Activated CD4-positive, alpha-beta T cell treated with anti-CD3 and anti-CD28 coated beads, Interleukin-2, amount 10 ng/mL, durations not matched to agents 24 days and 14 days (primary cell): Measurements from ENCODE around the gene ELOA. TPM values are rescaled to one million over a fixed set of nuclear protein-coding genes. Genes with fewer than 3 reads are reported as not detected.

Experiments used
- DNase-seq: peaks from one replicate; pipeline ENCODE4 v3.0.0; 2022
- H3K27ac Mint-ChIP-seq: one replicate; pipeline ENCODE4 v1.8.0; 2022; ENCODE audit warnings: mild to moderate bottlenecking, mixed read lengths
- H3K27me3 Mint-ChIP-seq: one replicate; pipeline ENCODE4 v1.8.0; 2022; ENCODE audit warnings: mixed read lengths
- H3K36me3 Mint-ChIP-seq: one replicate; pipeline ENCODE4 v1.8.0; 2022; ENCODE audit warnings: low read depth, mild to moderate bottlenecking, mixed read lengths
- H3K4me1 Mint-ChIP-seq: one replicate; pipeline ENCODE4 v1.8.0; 2021; ENCODE audit warnings: mixed read lengths
- H3K4me3 Mint-ChIP-seq: one replicate; pipeline ENCODE4 v1.8.0; 2022; ENCODE audit warnings: mild to moderate bottlenecking, moderate library complexity, mixed read lengths
- H3K9me3 Mint-ChIP-seq: one replicate; pipeline ENCODE4 v1.8.0; 2021; ENCODE audit warnings: mixed read lengths
- intact Hi-C: fragments of 100-400 bp; cut with micrococcal nuclease; formaldehyde crosslinking; loops from one replicate; pipeline ENCODE4 v1.15.1; 2023
- total RNA-seq: library from RNA; stranded (reverse); gene quantifications from 2 replicates; pipeline ENCODE4 v1.2.3, GENCODE V29; 2022

Gene ELOA
- total RNA-seq, 1 donor from 2014 or later = 54.3 TPM

DNA sequence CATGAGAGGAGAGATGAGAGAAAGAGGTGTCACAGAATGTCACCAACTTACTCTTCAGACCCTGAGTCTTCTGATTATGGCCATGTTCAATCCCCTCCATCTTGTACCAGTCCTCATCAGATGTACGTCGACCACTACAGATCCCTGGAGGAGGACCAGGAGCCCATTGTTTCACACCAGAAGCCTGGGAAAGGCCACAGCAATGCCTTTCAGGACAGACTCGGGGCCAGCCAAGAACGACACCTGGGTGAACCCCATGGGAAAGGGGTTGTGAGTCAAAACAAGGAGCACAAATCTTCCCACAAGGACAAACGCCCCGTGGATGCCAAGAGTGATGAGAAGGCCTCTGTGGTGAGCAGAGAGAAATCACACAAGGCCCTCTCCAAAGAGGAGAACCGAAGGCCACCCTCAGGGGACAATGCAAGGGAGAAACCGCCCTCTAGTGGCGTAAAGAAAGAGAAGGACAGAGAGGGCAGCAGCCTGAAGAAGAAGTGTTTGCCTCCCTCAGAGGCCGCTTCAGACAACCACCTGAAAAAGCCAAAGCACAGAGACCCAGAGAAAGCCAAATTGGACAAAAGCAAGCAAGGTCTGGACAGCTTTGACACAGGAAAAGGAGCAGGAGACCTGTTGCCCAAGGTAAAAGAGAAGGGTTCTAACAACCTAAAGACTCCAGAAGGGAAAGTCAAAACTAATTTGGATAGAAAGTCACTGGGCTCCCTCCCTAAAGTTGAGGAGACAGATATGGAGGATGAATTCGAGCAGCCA, 8.0 kb downstream of the ELOA start:
- Mint-ChIP-seq H3K27me3 (no peaks in the 10 kb centered on the region), H3K4me3 (no peak overlapping the region), H3K4me1 (peaks cover 25% of the 10 kb centered on the region), H3K27ac (peak overlapping the region; percentile 32), H3K36me3 (peaks cover 59% of the 10 kb centered on the region), H3K9me3 (no peaks in the 10 kb centered on the region)
- peak; percentile 79 for DNase-seq
- intact Hi-C loops = loop anchor here (1.0 kb wide), 1 partner anchor 60 kb away; the partner anchor contains the start of gene RPL11

DNA sequence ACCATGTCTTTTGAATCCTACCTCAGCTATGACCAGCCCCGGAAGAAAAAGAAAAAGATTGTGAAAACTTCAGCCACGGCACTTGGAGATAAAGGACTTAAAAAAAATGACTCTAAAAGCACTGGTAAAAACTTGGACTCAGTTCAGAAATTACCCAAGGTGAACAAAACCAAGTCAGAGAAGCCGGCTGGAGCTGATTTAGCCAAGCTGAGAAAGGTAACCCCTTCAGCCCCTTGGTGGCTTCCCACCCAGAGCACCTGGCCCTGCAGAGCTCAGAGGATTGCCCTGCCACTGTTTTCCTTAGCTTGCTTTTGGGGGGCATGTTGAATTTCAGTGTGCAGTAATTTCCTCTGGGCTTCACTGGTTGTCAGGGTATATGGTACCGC, 8.5 kb downstream of the ELOA start:
- H3K27me3 Mint-ChIP-seq = no peaks in the 10 kb centered on the region
- intact Hi-C loops = loop anchor here (1.0 kb wide), 1 partner anchor 61 kb away; the partner anchor contains the start of gene RPL11
- H3K36me3 Mint-ChIP-seq = peaks cover 61% of the 10 kb centered on the region
- H3K4me1 Mint-ChIP-seq = peaks cover 21% of the 10 kb centered on the region
- DNase-seq = no peak
- H3K27ac Mint-ChIP-seq = peak overlapping the region; percentile 32
- no peaks in the 10 kb centered on the region for H3K9me3 Mint-ChIP-seq
- H3K4me3 Mint-ChIP-seq = no peak overlapping the region

DNA sequence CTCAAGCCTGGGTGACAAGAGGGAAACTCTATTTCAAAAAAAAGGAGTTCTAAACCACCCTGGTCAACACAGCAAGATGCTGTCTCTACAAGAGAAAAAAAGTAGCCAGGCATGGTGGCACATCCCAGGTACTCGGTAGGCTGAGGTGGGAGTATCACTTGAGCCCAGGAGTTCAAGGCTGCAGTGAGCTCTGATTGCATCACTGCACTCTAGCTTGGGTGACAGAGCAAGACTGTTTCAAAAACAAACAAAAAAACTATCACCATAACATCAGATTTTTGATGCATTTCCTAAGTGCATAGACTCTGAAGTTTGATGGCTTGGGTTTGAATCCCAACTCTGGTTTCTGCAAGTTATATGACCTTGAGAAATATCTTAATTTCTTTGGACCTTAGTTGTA, 9.6 kb downstream of the ELOA start:
- Mint-ChIP-seq H3K27ac (no peak overlapping the region), H3K36me3 (peaks cover 64% of the 10 kb centered on the region), H3K4me3 (no peak overlapping the region), H3K27me3 (no peaks in the 10 kb centered on the region), H3K4me1 (peaks cover 13% of the 10 kb centered on the region), H3K9me3 (no peaks in the 10 kb centered on the region)
- intact Hi-C loops = no loop called here
- no peak for DNase-seq

DNA sequence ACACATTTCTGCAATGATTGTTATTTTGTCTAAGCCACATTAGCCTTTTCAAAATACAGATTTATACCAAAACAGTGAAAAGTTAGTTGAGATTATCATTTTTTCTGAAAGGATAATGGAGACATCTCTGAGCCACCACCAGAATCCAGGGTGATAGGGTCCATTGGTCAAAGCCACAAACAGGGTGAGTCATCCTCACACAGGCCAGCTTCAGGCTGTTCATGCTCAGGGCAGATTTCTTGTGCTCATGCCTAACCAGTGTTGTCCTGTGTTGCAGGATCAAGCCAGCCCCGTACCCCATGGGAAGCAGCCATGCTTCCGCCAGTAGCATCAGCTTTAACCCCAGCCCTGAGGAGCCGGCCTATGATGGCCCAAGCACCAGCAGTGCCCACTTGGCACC, 13.4 kb downstream of the ELOA start:
- Mint-ChIP-seq H3K36me3 (peaks cover 68% of the 10 kb centered on the region), H3K9me3 (no peaks in the 10 kb centered on the region), H3K4me3 (no peak overlapping the region), H3K27me3 (no peaks in the 10 kb centered on the region), H3K4me1 (no peaks in the 10 kb centered on the region), H3K27ac (no peak overlapping the region)
- intact Hi-C loops = no loop called here
- no peak for DNase-seq

DNA sequence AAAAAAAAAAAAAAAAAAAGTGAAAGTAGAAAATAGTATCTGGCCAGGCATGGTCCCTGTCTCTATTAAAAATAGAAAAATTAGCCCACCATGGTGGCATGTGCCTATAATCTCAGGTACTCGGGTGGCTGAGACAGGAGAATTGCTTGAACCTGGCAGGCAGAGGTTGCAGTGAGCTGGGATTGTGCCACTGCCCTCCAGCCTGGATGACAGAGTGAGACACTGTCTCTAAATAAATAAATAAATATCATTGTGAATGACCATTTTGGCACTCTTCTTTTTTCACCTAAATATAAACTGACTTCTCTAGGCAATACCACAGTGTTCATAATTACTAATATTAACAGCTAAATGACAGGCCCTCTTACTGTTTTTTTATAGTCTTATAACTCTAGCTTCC, 14.5 kb downstream of the ELOA start:
- intact Hi-C loops = no loop called here
- H3K4me1 Mint-ChIP-seq = no peaks in the 10 kb centered on the region
- no peaks in the 10 kb centered on the region for H3K9me3 Mint-ChIP-seq
- no peak overlapping the region for H3K4me3 Mint-ChIP-seq
- no peaks in the 10 kb centered on the region for H3K27me3 Mint-ChIP-seq
- no peak for DNase-seq
- no peak overlapping the region for H3K27ac Mint-ChIP-seq
- H3K36me3 Mint-ChIP-seq = peaks cover 67% of the 10 kb centered on the region

DNA sequence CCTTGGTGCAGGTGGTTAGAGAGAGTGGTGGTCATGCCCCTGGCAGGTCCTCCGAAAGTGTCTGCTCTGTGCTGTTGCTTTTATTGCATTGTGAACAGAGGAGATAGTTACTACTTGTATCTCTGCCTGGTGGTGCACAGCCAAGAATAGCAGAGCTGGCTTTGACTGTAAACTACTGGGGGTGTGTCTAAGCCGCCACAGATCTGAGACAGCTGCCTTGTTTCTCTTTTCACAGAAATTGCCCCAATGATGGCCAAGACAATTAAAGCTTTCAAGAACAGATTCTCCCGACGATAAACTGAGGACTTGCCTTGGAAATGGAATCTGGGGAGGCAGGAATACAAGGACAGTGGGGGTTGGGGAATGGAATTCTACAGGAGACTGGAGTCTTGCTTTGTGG, 16.0 kb downstream of the ELOA start:
- Mint-ChIP-seq H3K4me1 (peaks cover 1% of the 10 kb centered on the region), H3K4me3 (no peak overlapping the region), H3K36me3 (peaks cover 61% of the 10 kb centered on the region), H3K27me3 (no peaks in the 10 kb centered on the region), H3K9me3 (no peaks in the 10 kb centered on the region), H3K27ac (no peak overlapping the region)
- DNase-seq = no peak
- intact Hi-C loops = no loop called here

DNA sequence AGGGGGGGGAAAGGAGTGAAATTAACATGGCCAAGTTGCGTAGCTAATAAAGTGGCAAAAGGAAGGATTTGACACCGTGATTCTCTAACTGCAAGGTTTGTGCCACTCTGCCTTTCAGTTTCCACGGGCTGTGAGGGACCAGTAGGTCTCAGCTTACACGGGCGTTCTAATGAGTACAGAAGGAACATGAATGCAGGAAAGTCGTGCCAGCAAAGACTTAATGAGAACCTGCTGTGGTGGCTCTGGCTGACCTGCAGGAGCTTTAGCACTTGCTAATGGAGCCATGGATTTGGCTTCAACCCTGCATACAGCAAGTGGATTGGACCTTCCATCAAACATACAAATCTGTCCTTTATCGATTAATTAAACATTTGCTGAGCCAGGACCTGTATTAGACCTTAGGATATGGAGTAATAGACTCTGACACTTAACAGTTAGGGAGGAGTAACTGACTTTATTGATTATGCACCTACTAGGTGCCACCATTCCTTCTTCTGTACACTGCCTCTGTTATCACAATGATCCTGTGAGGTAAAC, 19.8 kb downstream of the ELOA start:
- intact Hi-C loops = no loop called here
- Mint-ChIP-seq H3K4me3 (no peak overlapping the region), H3K9me3 (no peaks in the 10 kb centered on the region), H3K36me3 (peaks cover 31% of the 10 kb centered on the region), H3K27ac (no peak overlapping the region), H3K4me1 (peaks cover 1% of the 10 kb centered on the region), H3K27me3 (no peaks in the 10 kb centered on the region)
- no peak for DNase-seq

DNA sequence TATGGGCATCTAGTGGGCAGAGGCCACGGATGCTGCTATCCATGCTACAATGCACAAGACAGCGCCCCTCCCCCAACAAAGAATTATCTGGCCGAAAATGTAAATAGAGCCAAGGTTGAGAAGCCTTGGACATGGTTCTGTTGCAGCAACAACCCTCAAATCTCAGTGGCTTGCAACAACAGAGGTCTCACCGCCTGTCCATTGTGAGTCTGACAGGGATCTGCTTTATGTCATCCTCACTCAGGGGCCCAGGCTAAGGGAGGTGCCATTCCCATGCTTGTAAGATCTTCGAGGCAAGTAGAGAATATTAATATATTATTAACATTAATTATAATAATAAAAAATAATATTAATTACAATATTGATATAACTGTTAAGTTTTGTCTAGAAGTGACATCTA, 25.5 kb downstream of the ELOA start:
- H3K9me3 Mint-ChIP-seq = no peaks in the 10 kb centered on the region

DNA sequence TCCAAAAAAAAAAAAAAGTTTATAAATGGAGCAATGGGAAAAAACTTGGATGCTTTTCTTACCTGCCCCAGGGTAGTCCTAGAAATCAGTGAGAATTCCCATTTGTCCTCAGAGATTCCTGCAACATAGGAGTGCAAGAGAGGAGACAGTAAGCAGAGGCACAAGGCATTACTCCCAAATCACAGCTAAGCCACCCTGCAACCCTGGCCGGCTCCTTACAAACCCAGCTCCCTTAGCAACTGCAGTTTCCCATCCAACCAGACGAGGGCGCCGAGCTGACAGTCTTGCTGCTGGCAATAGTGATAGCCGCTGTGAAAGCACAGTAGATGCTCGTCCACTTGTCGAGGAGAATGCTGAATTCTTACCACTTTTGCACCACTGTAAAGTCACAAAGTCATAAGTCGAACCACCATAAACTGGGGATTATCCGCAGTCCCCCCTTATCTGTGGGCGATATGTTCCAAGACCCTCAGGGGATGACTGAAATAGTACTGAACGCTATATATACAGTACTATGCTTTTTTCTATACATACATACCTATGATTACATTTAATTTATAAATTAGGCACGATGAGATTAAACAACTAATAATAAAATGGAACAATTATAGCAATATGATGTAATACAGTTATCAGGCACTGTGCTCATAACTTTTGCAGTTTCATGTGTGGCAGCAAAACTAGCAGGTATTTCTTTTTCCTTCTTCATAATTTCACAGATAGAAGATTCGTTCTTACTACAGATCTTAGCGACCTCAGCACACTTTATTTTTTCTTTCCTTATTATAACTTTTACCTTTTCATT, 29.0 kb downstream of the ELOA start:
- H3K4me1 Mint-ChIP-seq = peaks cover 12% of the 10 kb centered on the region
- H3K36me3 Mint-ChIP-seq = peaks cover 1% of the 10 kb centered on the region
- DNase-seq = peak; percentile 96
- H3K4me3 Mint-ChIP-seq = no peak overlapping the region
- no peaks in the 10 kb centered on the region for H3K27me3 Mint-ChIP-seq
- intact Hi-C loops = loop anchor here (1.0 kb wide), 1 partner anchor 145 kb away; no protein-coding TSS in a partner anchor
- no peaks in the 10 kb centered on the region for H3K9me3 Mint-ChIP-seq
- no peak overlapping the region for H3K27ac Mint-ChIP-seq

More for the DNA sequence above, 25.5 kb downstream of the ELOA start:
- Mint-ChIP-seq H3K36me3 (peaks cover 5% of the 10 kb centered on the region), H3K4me3 (no peak overlapping the region), H3K27me3 (no peaks in the 10 kb centered on the region), H3K4me1 (peaks cover 4% of the 10 kb centered on the region), H3K27ac (no peak overlapping the region)
- intact Hi-C loops = no loop called here
- DNase-seq = no peak

DNA sequence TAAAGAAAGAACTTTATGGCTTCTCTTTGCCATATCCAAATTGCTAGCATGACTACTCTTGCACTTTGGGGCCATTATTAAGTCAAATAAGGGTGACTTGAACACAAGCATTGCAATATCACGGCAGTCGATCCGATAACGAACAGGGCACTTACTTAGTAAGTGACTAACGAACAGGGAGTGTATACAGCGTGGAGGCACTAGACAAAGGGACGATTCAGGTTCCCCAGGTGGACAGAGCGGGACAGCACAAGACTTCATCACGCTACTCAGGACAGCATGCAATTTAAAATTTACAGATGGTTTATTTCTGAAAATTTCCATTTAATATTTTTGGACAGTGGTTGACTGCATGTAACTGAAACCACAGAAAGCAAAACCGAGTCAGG, 29.6 kb downstream of the ELOA start:
- H3K9me3 Mint-ChIP-seq = no peaks in the 10 kb centered on the region
- no peak overlapping the region for H3K27ac Mint-ChIP-seq
- no peak for DNase-seq
- peaks cover 12% of the 10 kb centered on the region for H3K4me1 Mint-ChIP-seq
- no peaks in the 10 kb centered on the region for H3K27me3 Mint-ChIP-seq
- intact Hi-C loops = loop anchor here (1.0 kb wide), 1 partner anchor 144 kb away; no protein-coding TSS in a partner anchor
- H3K4me3 Mint-ChIP-seq = no peak overlapping the region
- peaks cover 1% of the 10 kb centered on the region for H3K36me3 Mint-ChIP-seq

DNA sequence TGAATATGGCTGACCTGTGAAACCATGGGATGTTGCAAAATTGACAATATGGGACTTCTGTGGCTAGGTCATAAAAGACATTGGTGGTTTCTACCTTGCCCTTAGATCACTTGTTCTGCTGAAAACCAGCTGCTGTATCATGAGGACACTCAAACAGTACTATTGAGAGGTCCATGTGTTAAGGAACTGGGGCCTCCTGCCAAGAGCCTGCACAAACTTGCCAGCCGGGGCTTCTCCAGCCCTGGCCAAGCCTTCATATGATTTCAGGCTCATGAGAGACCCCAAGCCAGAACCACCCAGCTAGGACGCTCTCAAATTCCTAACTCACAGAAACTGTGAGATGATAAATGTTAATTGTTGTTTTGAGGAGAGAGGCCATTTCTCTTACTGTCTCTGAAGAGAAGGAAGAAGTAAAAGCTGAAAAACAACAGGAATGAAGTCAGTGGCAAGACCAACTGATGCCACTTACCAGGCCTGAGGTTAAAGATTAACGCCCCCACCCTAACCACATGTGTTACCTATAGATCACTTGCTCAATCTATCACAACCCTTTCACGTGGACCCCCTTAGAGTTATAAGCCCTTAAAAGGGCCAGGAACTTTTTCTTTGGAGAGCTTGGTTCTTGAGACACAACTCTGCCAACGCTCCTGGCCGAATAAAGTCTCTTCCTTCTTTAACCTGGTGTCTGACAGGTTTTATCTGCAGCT, 31.1 kb downstream of the ELOA start:
- H3K4me1 Mint-ChIP-seq = peaks cover 15% of the 10 kb centered on the region
- H3K36me3 Mint-ChIP-seq = peaks cover 2% of the 10 kb centered on the region
- no peak overlapping the region for H3K4me3 Mint-ChIP-seq
- no peak overlapping the region for H3K27ac Mint-ChIP-seq
- no peak for DNase-seq
- intact Hi-C loops = no loop called here
- no peaks in the 10 kb centered on the region for H3K9me3 Mint-ChIP-seq
- no peaks in the 10 kb centered on the region for H3K27me3 Mint-ChIP-seq

DNA sequence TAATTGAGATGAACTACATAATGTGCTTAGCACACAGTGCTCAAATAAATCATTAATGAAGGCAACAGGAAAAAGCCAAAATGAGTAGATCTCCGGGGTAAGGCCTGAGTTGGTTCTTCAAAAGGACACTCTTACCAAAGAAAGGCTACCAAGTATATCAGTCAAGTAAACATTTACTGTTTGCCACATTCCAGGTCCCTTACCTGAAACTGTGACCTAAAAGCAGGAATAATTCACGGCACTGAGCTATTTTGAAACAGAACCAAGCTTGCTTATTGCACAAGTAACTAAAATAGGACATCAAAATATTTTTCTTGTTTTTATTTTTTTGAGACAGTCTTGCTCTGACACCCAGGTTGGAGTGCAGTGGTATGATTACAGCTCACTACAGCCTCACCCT, 32.9 kb downstream of the ELOA start:
- intact Hi-C loops = no loop called here
- Mint-ChIP-seq H3K4me3 (no peak overlapping the region), H3K4me1 (peaks cover 27% of the 10 kb centered on the region), H3K36me3 (peaks cover 11% of the 10 kb centered on the region), H3K27ac (no peak overlapping the region), H3K27me3 (no peaks in the 10 kb centered on the region), H3K9me3 (no peaks in the 10 kb centered on the region)
- DNase-seq = no peak

DNA sequence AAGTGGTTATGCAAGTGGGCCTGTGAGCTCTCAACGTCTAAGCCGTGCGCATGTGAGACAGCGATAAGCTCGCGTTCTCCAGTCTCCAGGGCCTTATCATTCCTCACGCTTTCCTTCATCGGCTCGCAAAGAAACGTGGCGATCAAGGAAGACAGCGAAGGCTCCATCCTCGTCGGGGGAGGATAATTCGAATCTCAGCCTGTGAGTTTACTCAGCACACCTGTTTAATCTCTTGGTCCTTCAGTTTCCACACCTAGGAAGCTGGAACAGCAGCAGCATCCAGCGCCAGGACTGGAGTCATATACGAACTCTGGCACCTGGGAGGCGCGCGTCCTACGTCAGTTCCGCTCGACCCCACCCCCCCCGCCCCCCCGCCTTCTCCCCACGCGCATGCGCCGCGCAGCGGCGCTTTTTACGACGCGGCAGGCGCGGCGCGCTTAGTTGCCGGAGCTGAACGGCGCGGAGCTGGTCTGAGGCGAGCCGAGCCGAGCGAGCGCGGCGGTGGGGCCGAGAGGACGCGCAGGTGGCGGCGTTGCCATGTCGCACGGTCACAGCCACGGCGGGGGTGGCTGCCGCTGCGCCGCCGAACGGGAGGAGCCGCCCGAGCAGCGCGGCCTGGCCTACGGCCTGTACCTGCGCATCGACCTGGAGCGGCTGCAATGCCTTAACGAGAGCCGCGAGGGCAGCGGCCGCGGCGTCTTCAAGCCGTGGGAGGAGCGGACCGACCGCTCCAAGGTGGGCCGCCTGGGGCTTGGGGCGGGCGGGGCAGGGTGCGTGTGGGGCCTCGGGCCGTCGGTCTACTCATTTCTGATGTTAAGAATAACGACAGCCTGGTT, 34.9 kb downstream of the ELOA start, which contains the start of gene PITHD1:
TSS of gene PITHD1 (plus strand) at position 440 of the 836 bp plus-strand sequence. CDS start at position 538, 98 bp downstream.
- H3K27ac Mint-ChIP-seq = peak within 1 kb of the TSS; percentile 86
- H3K4me1 Mint-ChIP-seq = peaks cover 30% of the 10 kb centered on the region
- no peaks in the 10 kb centered on the region for H3K9me3 Mint-ChIP-seq
- DNase-seq = peak; percentile 95
- H3K36me3 Mint-ChIP-seq = peaks cover 19% of the 10 kb centered on the region
- intact Hi-C loops = loop anchor here (1.0 kb wide), 2 partner anchors 13 to 22 kb away; partner anchors contain the start of genes GALE and LYPLA2
- no peaks in the 10 kb centered on the region for H3K27me3 Mint-ChIP-seq
- peak within 1 kb of the TSS; percentile 88 for H3K4me3 Mint-ChIP-seq
